ENCODE measurements around the gene TULP4.
"Not testable (repeated sequence)": the region's sequence is repeated elsewhere in the genome, so short reads cannot be mapped to it uniquely, and the experiment has no call there.

TULP4 gene

GRCh38 chr6:158521759-158522158 is 209.5 kb downstream of the TULP4 start:
- Histone ChIP-seq H3K4me2 (ENCODE audit: low read depth, low read length, poor library complexity, severe bottlenecking) (no peak overlapping the region), H3K9me2 (replicated peaks; ENCODE audit: low read depth, low read length) (no peaks in the 10 kb centered on the region), H3K27me3 (ENCODE audit: insufficient read depth, low read length, poor library complexity, severe bottlenecking) (no peaks in the 10 kb centered on the region), H4K20me1 (ENCODE audit: insufficient read depth, low read length, poor library complexity, severe bottlenecking) (no peaks in the 10 kb centered on the region), H3K4me3 (ENCODE audit: low read length, poor library complexity, severe bottlenecking) (no peak overlapping the region), H2AFZ (ENCODE audit: low read length) (no peak overlapping the region), H3K36me3 (ENCODE audit: insufficient read depth, low read length) (no peaks in the 10 kb centered on the region), H3K79me2 (ENCODE audit: insufficient read depth, low read length) (no peaks in the 10 kb centered on the region), H3F3A (ENCODE audit: low read depth) (no peaks in the 10 kb centered on the region), H3K4me1 (ENCODE audit: insufficient read depth, low read length, poor library complexity, severe bottlenecking) (peaks cover 7% of the 10 kb centered on the region), H3K9me3 (ENCODE audit: insufficient read depth, low read depth, low read length) (no peaks in the 10 kb centered on the region), H3K9ac (ENCODE audit: low read depth, low read length, poor library complexity, severe bottlenecking) (no peak overlapping the region)
- TF ChIP-seq EZH2phosphoT487 (IDR thresholded peaks at IDR 0.05; ENCODE audit: borderline replicate concordance), result no peak

GRCh38 chr6:158522616-158523015 is 210.4 kb downstream of the TULP4 start:
- Histone ChIP-seq H3K27me3 (ENCODE audit: insufficient read depth, low read length, poor library complexity, severe bottlenecking) (no peaks in the 10 kb centered on the region), H4K20me1 (ENCODE audit: insufficient read depth, low read length, poor library complexity, severe bottlenecking) (no peaks in the 10 kb centered on the region), H2AFZ (ENCODE audit: low read length) (no peak overlapping the region), H3K4me3 (ENCODE audit: low read length, poor library complexity, severe bottlenecking) (no peak overlapping the region), H3K79me2 (ENCODE audit: insufficient read depth, low read length) (no peaks in the 10 kb centered on the region), H3F3A (ENCODE audit: low read depth) (no peaks in the 10 kb centered on the region), H3K36me3 (ENCODE audit: insufficient read depth, low read length) (no peaks in the 10 kb centered on the region), H3K9me2 (replicated peaks; ENCODE audit: low read depth, low read length) (no peaks in the 10 kb centered on the region), H3K4me1 (ENCODE audit: insufficient read depth, low read length, poor library complexity, severe bottlenecking) (peaks cover 5% of the 10 kb centered on the region), H3K9me3 (ENCODE audit: insufficient read depth, low read depth, low read length) (no peaks in the 10 kb centered on the region), H3K9ac (ENCODE audit: low read depth, low read length, poor library complexity, severe bottlenecking) (no peak overlapping the region), H3K4me2 (ENCODE audit: low read depth, low read length, poor library complexity, severe bottlenecking) (no peak overlapping the region)
- TF ChIP-seq CTCF (conservative IDR thresholded peaks at IDR 0.05; ENCODE audit: low read length), result no peak
- no peak for TF ChIP-seq EZH2phosphoT487 (IDR thresholded peaks at IDR 0.05; ENCODE audit: borderline replicate concordance)

GRCh38 chr6:158524311-158524710 is 212.0 kb downstream of the TULP4 start:
- H3K4me3 ChIP-seq (ENCODE audit: low read length, poor library complexity, severe bottlenecking), result no peak overlapping the region
- H3K9ac ChIP-seq (ENCODE audit: low read depth, low read length, poor library complexity, severe bottlenecking), result no peak overlapping the region
- no peaks in the 10 kb centered on the region for H4K20me1 ChIP-seq (ENCODE audit: insufficient read depth, low read length, poor library complexity, severe bottlenecking)
- no peaks in the 10 kb centered on the region for H3K36me3 ChIP-seq (ENCODE audit: insufficient read depth, low read length)
- no peaks in the 10 kb centered on the region for H3K9me2 ChIP-seq (replicated peaks; ENCODE audit: low read depth, low read length)
- no peak for TF ChIP-seq CTCF (conservative IDR thresholded peaks at IDR 0.05; ENCODE audit: low read length)
- H3K27me3 ChIP-seq (ENCODE audit: insufficient read depth, low read length, poor library complexity, severe bottlenecking), result no peaks in the 10 kb centered on the region
- H3K4me1 ChIP-seq (ENCODE audit: insufficient read depth, low read length, poor library complexity, severe bottlenecking), result no peaks in the 10 kb centered on the region
- no peaks in the 10 kb centered on the region for H3K79me2 ChIP-seq (ENCODE audit: insufficient read depth, low read length)
- no peaks in the 10 kb centered on the region for H3F3A ChIP-seq (ENCODE audit: low read depth)
- no peak overlapping the region for H3K4me2 ChIP-seq (ENCODE audit: low read depth, low read length, poor library complexity, severe bottlenecking)
- no peaks in the 10 kb centered on the region for H3K9me3 ChIP-seq (ENCODE audit: insufficient read depth, low read depth, low read length)
- no peak overlapping the region for H2AFZ ChIP-seq (ENCODE audit: low read length)

GRCh38 chr6:158527858-158528257 is 215.6 kb downstream of the TULP4 start:
- not testable (repeated sequence) for H4K20me1 ChIP-seq (ENCODE audit: insufficient read depth, low read length, poor library complexity, severe bottlenecking); H3K79me2 ChIP-seq (ENCODE audit: insufficient read depth, low read length); H3K9me3 ChIP-seq (ENCODE audit: insufficient read depth, low read depth, low read length); H2AFZ ChIP-seq (ENCODE audit: low read length); H3K4me3 ChIP-seq (ENCODE audit: low read length, poor library complexity, severe bottlenecking); H3K9ac ChIP-seq (ENCODE audit: low read depth, low read length, poor library complexity, severe bottlenecking); H3K9me2 ChIP-seq (replicated peaks; ENCODE audit: low read depth, low read length); H3K4me1 ChIP-seq (ENCODE audit: insufficient read depth, low read length, poor library complexity, severe bottlenecking); H3K4me2 ChIP-seq (ENCODE audit: low read depth, low read length, poor library complexity, severe bottlenecking); H3K36me3 ChIP-seq (ENCODE audit: insufficient read depth, low read length); H3K27me3 ChIP-seq (ENCODE audit: insufficient read depth, low read length, poor library complexity, severe bottlenecking); H3F3A ChIP-seq (ENCODE audit: low read depth)

All from Loucy (cell line).